ENCODE measurements around the gene MCM7.

- TF ChIP-seq CTCF (IDR thresholded peaks at IDR 0.05) (no peak), EZH2phosphoT487 (IDR thresholded peaks at IDR 0.05) (no peak), EZH2 (IDR thresholded peaks at IDR 0.05) (no peak)
Observed at GRCh38 chr7:100066953-100067352, 34.2 kb downstream of the MCM7 start.

Data from neural progenitor cell (in vitro differentiated cells).